ENCODE measurements around the gene CABLES2.

CABLES2 gene

GRCh38 chr20:62408055-62408454 lies 970 bp upstream of the CABLES2 start:
- FAIRE-seq (no peak), DNase-seq (ENCODE audit: insufficient read length) (no peak)
- TF ChIP-seq POLR2AphosphoS5 (IDR thresholded peaks at IDR 0.05; ENCODE audit: low read depth, low read length) (no peak), POLR2A (IDR thresholded peaks at IDR 0.05; ENCODE audit: low read depth, low read length) (no peak), TAF1 (IDR thresholded peaks at IDR 0.05; ENCODE audit: borderline replicate concordance, low read depth, low read length) (no peak)

GRCh38 chr20:62406635-62407176 lies 379 bp downstream of the CABLES2 start:
- DNase-seq (ENCODE audit: insufficient read length): no peak
- no peak for TF ChIP-seq TAF1 (IDR thresholded peaks at IDR 0.05; ENCODE audit: borderline replicate concordance, low read depth, low read length)
- no peak for TF ChIP-seq POLR2AphosphoS5 (IDR thresholded peaks at IDR 0.05; ENCODE audit: low read depth, low read length)
- TF ChIP-seq POLR2A (IDR thresholded peaks at IDR 0.05; ENCODE audit: low read depth, low read length): no peak
- no peak for FAIRE-seq

DNA sequence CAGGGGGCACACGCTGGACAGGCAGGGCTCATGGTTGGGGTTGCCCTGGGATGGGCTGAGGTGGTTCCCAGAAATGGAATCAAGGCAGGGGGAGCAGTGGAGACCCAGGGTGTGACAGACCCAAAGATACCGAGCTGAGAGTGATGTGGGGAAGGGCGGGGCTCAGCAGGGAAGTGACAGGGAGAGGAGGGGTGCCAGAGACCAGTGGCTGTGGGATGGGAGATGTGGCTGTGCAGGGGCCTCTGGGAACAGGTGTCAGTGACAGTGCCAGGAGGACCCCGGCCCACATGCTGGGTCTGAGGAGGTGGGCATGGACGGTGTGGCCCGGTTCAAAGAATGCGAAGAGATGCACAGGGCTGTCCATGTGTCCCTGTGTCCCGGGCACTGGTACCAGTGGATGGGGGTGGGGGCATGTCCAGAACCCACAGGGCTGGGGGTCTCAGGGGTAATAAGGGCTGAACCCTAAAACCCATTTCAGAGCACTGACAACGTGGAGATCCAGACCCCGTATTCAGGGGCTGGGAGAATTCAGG lies 1.0 kb downstream of the CABLES2 start:
- FAIRE-seq: no peak
- TF ChIP-seq TAF1 (IDR thresholded peaks at IDR 0.05; ENCODE audit: borderline replicate concordance, low read depth, low read length): no peak
- no peak for TF ChIP-seq POLR2A (IDR thresholded peaks at IDR 0.05; ENCODE audit: low read depth, low read length)
- TF ChIP-seq POLR2AphosphoS5 (IDR thresholded peaks at IDR 0.05; ENCODE audit: low read depth, low read length): no peak
- no peak for DNase-seq (ENCODE audit: insufficient read length)

DNA sequence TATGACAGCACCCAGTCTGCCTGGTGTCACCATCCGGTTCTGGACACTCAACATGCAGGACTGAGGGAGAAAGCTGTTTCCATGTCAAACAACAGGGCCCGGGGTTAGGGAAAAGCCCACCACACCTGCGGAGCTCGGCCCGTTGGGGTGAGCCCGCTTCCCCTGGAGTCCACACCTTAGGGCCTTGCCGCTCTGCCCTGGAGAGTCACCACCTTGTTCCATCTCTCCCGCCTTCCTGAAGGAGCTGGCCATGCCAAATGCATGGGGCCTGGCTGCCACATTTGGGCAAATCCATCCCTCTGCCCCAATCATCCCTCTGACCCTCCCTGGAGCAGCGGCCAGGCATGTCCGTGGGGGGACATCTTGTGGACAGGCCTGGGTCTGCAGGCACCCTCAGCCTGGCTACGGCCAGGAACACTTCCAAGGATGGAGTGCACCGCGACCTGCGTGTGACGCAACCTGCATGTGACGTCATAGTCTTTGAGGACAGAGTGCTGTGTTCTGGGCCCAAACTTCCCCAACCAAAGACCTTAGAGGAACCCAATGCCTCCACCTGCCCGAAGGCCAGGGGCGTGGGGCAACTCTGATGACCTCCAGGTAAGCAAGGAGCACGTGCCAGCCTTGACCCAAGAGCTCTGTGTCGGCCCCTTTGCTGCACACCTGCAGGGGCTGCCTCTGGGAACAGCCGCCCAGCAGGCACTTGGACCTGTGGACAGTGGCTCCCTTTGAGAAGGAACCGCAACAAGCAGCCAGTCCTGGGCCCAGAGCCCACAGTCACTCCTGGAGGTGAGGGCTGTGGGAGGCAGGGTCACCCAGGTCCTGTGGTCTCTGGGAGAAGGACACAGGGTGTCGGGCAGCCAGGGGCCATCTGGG lies 1.7 kb downstream of the CABLES2 start:
- no peak for FAIRE-seq

DNA sequence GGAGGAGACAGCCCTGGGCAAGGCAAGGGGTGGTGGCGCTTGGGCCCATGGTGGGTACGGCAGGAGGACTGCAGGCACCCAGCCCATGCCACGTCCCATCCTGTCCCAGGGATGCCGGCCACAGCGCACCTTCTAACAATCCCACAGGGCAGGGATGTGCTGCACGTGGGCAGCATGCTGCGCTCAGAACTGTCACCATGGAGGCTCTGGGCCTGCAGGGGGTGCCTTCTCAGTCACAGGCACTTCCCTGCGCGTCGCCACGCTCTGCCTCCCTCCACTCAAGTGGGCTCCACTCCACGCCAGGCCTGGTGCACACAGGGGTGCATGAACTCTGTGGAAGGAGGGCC lies 2.4 kb downstream of the CABLES2 start:
- no peak for DNase-seq (ENCODE audit: insufficient read length)
- FAIRE-seq: no peak
- no peak for TF ChIP-seq POLR2AphosphoS5 (IDR thresholded peaks at IDR 0.05; ENCODE audit: low read depth, low read length)
- no peak for TF ChIP-seq POLR2A (IDR thresholded peaks at IDR 0.05; ENCODE audit: low read depth, low read length)
- TF ChIP-seq TAF1 (IDR thresholded peaks at IDR 0.05; ENCODE audit: borderline replicate concordance, low read depth, low read length): no peak

More for the DNA sequence above, 1.7 kb downstream of the CABLES2 start:
- TF ChIP-seq POLR2AphosphoS5 (IDR thresholded peaks at IDR 0.05; ENCODE audit: low read depth, low read length) (no peak), TAF1 (IDR thresholded peaks at IDR 0.05; ENCODE audit: borderline replicate concordance, low read depth, low read length) (no peak), POLR2A (IDR thresholded peaks at IDR 0.05; ENCODE audit: low read depth, low read length) (no peak)
- DNase-seq (ENCODE audit: insufficient read length): no peak

GRCh38 chr20:62404112-62404665 lies 2.9 kb downstream of the CABLES2 start:
- no peak for FAIRE-seq
- TF ChIP-seq POLR2A (IDR thresholded peaks at IDR 0.05; ENCODE audit: low read depth, low read length): no peak
- no peak for TF ChIP-seq POLR2AphosphoS5 (IDR thresholded peaks at IDR 0.05; ENCODE audit: low read depth, low read length)
- TF ChIP-seq TAF1 (IDR thresholded peaks at IDR 0.05; ENCODE audit: borderline replicate concordance, low read depth, low read length): no peak
- no peak for DNase-seq (ENCODE audit: insufficient read length)

- DNase-seq (ENCODE audit: insufficient read length) (no peak), FAIRE-seq (no peak)
- TF ChIP-seq TAF1 (IDR thresholded peaks at IDR 0.05; ENCODE audit: borderline replicate concordance, low read depth, low read length): no peak
- TF ChIP-seq POLR2AphosphoS5 (IDR thresholded peaks at IDR 0.05; ENCODE audit: low read depth, low read length): no peak
- TF ChIP-seq POLR2A (IDR thresholded peaks at IDR 0.05; ENCODE audit: low read depth, low read length): no peak
Observed at GRCh38 chr20:62403331-62403730, 3.8 kb downstream of the CABLES2 start.

GRCh38 chr20:62402456-62403150 lies 4.5 kb downstream of the CABLES2 start:
- TF ChIP-seq POLR2AphosphoS5 (IDR thresholded peaks at IDR 0.05; ENCODE audit: low read depth, low read length) (no peak), POLR2A (IDR thresholded peaks at IDR 0.05; ENCODE audit: low read depth, low read length) (no peak), TAF1 (IDR thresholded peaks at IDR 0.05; ENCODE audit: borderline replicate concordance, low read depth, low read length) (no peak)
- no peak for DNase-seq (ENCODE audit: insufficient read length)
- FAIRE-seq: no peak

GRCh38 chr20:62401331-62401779 lies 5.7 kb downstream of the CABLES2 start:
- no peak for DNase-seq (ENCODE audit: insufficient read length)
- FAIRE-seq: no peak

GRCh38 chr20:62400541-62400940 lies 6.5 kb downstream of the CABLES2 start:
- TF ChIP-seq POLR2AphosphoS5 (IDR thresholded peaks at IDR 0.05; ENCODE audit: low read depth, low read length): no peak
- FAIRE-seq: no peak
- no peak for DNase-seq (ENCODE audit: insufficient read length)

More at GRCh38 chr20:62401331-62401779, 5.7 kb downstream of the CABLES2 start:
- TF ChIP-seq TAF1 (IDR thresholded peaks at IDR 0.05; ENCODE audit: borderline replicate concordance, low read depth, low read length) (no peak), POLR2AphosphoS5 (IDR thresholded peaks at IDR 0.05; ENCODE audit: low read depth, low read length) (no peak), POLR2A (IDR thresholded peaks at IDR 0.05; ENCODE audit: low read depth, low read length) (no peak)

GRCh38 chr20:62400021-62400420 lies 7.1 kb downstream of the CABLES2 start:
- FAIRE-seq (no peak), DNase-seq (ENCODE audit: insufficient read length) (no peak)
- TF ChIP-seq POLR2AphosphoS5 (IDR thresholded peaks at IDR 0.05; ENCODE audit: low read depth, low read length): no peak
- TF ChIP-seq TAF1 (IDR thresholded peaks at IDR 0.05; ENCODE audit: borderline replicate concordance, low read depth, low read length): no peak
- TF ChIP-seq POLR2A (IDR thresholded peaks at IDR 0.05; ENCODE audit: low read depth, low read length): no peak

Data from GM12892 (cell line).